Activated naive CD8-positive, alpha-beta T cell treated with anti-CD3 and anti-CD28 coated beads, Interleukin-2, amount 10 ng/mL, durations not matched to agents 7 days and 5 days (primary cell): ENCODE results near the gene MYO1G. TPM values are rescaled to one million over a fixed set of nuclear protein-coding genes. Genes with fewer than 3 reads are reported as not detected.

Experiments
- ATAC-seq: fragments of 150-1000 bp; cut with Tn5 transposase; one replicate; pipeline ENCODE4 v1.10.0; 2021; ENCODE audit warnings: low read depth, moderate library complexity
- POLR2A ChIA-PET: fragments of 350-600 bp; sonication (Branson Sonifier 250); formaldehyde crosslinking; loops from one replicate; lab custom pipeline; 2021; ENCODE audit warnings: antibody characterized with exemption; lab: Charles Lee
- DNase-seq: peaks from one replicate; pipeline ENCODE4 v3.0.0; 2021
- H3K27ac Mint-ChIP-seq: one replicate; pipeline ENCODE4 v1.8.0; 2022; ENCODE audit warnings: mild to moderate bottlenecking, mixed read lengths
- H3K27me3 Mint-ChIP-seq: one replicate; pipeline ENCODE4 v1.8.0; 2022; ENCODE audit warnings: mild to moderate bottlenecking, moderate library complexity, mixed read lengths
- H3K36me3 Mint-ChIP-seq: one replicate; pipeline ENCODE4 v1.8.0; 2021; ENCODE audit warnings: mild to moderate bottlenecking, mixed read lengths
- H3K4me1 Mint-ChIP-seq: one replicate; pipeline ENCODE4 v1.8.0; 2021; ENCODE audit warnings: mixed read lengths
- H3K4me3 Mint-ChIP-seq: one replicate; pipeline ENCODE4 v1.8.0; 2022; ENCODE audit warnings: mild to moderate bottlenecking, moderate library complexity, mixed read lengths
- H3K9me3 Mint-ChIP-seq: one replicate; pipeline ENCODE4 v1.8.0; 2021; ENCODE audit warnings: mixed read lengths
- total RNA-seq, 2 experiments: library from RNA; stranded (reverse); gene quantifications; one replicate each; pipeline ENCODE4 v1.2.3, GENCODE V29; 2021

MYO1G gene
- total RNA-seq, 2 experiments from 2014 or later, result 382 to 403 TPM

DNA sequence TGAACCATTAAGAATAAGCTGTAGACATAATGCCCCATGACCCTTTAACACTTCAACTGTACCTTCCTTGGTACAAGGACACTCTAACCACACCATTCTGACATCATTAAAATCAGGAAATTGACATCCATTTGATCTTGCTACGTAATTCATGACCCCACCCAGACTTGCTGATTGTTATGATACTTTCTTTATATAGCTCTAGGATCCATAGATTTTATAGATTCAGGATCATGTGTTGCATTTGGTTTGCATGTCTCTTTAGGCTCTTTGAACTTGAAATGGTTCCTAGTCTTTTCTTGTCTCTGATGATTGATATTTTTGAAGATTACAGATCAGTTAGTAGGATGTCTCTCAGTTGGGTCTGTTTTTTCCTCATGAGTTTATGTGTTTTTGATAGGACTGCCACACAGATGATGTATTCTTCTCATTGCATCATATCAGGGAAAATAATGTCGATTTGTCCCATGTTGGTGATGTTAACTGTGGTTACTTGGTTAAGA, 34.7 kb upstream of the MYO1G start:
- no peak overlapping the region for H3K27ac Mint-ChIP-seq
- ATAC-seq (no peak), DNase-seq (no peak)
- POLR2A ChIA-PET, result interaction anchor here (1.6 kb wide), 1 partner anchor 14 kb away, joined by 5 read pairs; no protein-coding TSS in a partner anchor
- H3K9me3 Mint-ChIP-seq, result no peaks in the 10 kb centered on the region
- no peak overlapping the region for H3K4me3 Mint-ChIP-seq
- H3K27me3 Mint-ChIP-seq, result no peaks in the 10 kb centered on the region
- H3K4me1 Mint-ChIP-seq, result peaks cover 24% of the 10 kb centered on the region
- peaks cover 41% of the 10 kb centered on the region for H3K36me3 Mint-ChIP-seq

GRCh38 chr7:45007571-45008328, 28.9 kb upstream of the MYO1G start:
- ATAC-seq (peak; percentile 75), DNase-seq (peak; percentile 47)
- H3K27me3 Mint-ChIP-seq, result no peaks in the 10 kb centered on the region
- H3K4me3 Mint-ChIP-seq, result peak overlapping the region; percentile 38
- H3K9me3 Mint-ChIP-seq, result no peaks in the 10 kb centered on the region
- peaks cover 41% of the 10 kb centered on the region for H3K36me3 Mint-ChIP-seq
- peak overlapping the region; percentile 70 for H3K27ac Mint-ChIP-seq
- POLR2A ChIA-PET, result interaction anchor here (0.6 to 2.2 kb wide), 10 partner anchors 14 to 516 kb away, joined by 3 to 16 read pairs (median 4); partner anchors contain the start of genes MYO1G and TBRG4
- peaks cover 38% of the 10 kb centered on the region for H3K4me1 Mint-ChIP-seq

GRCh38 chr7:45007106-45007505, 28.3 kb upstream of the MYO1G start:
- ATAC-seq, result no peak
- no peak overlapping the region for H3K4me3 Mint-ChIP-seq

GRCh38 chr7:45003789-45004188, 25.0 kb upstream of the MYO1G start:
- DNase-seq (no peak), ATAC-seq (no peak)
- Mint-ChIP-seq H3K4me3 (no peak overlapping the region), H3K4me1 (peaks cover 45% of the 10 kb centered on the region), H3K27me3 (no peaks in the 10 kb centered on the region), H3K27ac (no peak overlapping the region), H3K36me3 (peaks cover 28% of the 10 kb centered on the region), H3K9me3 (no peaks in the 10 kb centered on the region)
- POLR2A ChIA-PET, result interaction anchor here (1.5 to 4.6 kb wide), 3 partner anchors 22 to 107 kb away, joined by 4 to 28 read pairs (median 4); partner anchors contain the start of gene TBRG4

More at GRCh38 chr7:45007106-45007505, 28.3 kb upstream of the MYO1G start:
- Mint-ChIP-seq H3K27ac (peak overlapping the region; percentile 43), H3K9me3 (no peaks in the 10 kb centered on the region), H3K36me3 (peaks cover 35% of the 10 kb centered on the region), H3K4me1 (peaks cover 39% of the 10 kb centered on the region), H3K27me3 (no peaks in the 10 kb centered on the region)
- POLR2A ChIA-PET, result interaction anchor here (0.6 to 2.2 kb wide), 6 partner anchors 15 to 33 kb away, joined by 3 to 16 read pairs (median 4); partner anchors contain the start of gene MYO1G
- no peak for DNase-seq

- DNase-seq, result no peak
- ATAC-seq, result no peak
- Mint-ChIP-seq H3K27me3 (no peaks in the 10 kb centered on the region), H3K27ac (peak overlapping the region; percentile 89), H3K4me1 (peaks cover 38% of the 10 kb centered on the region), H3K4me3 (peak overlapping the region; percentile 93), H3K36me3 (peaks cover 18% of the 10 kb centered on the region), H3K9me3 (no peaks in the 10 kb centered on the region)
- POLR2A ChIA-PET, result interaction anchor here (0.5 to 7.8 kb wide), 15 partner anchors 10 to 420 kb away, joined by 3 to 202 read pairs (median 6); partner anchors contain the start of genes H2AZ2, MYO1G, PURB and TBRG4
Observed at GRCh38 chr7:45001826-45002225, 23.0 kb upstream of the MYO1G start.

DNA sequence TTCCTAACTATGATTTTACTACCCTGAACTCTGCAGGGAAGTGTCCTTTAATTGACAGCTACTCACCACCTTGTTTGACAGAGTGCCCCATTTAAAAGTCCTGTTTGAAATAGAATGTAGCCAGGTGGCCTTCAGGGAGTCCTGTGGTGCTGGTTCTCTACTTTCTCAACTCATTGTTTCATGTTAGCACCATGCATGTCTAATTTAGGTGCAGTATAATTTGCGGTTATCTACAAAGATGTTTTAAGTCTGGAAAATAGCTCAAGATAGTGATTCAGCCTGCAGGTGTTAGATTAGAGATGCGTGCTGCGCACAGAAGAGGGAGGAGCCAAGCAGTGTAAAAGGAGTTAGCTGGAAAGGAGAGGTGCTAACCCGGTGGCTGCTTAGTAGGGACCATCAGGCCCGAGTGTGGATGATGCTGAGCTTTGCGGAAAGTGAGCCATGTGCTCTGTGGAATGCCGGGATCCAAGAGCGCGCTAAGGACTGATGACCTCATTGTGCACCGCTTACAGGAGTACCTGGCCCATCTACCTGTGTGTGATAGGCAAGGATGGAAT, 22.4 kb upstream of the MYO1G start:
- H3K4me1 Mint-ChIP-seq, result peaks cover 34% of the 10 kb centered on the region
- POLR2A ChIA-PET, result interaction anchor here (0.5 to 7.8 kb wide), 16 partner anchors 10 to 419 kb away, joined by 3 to 202 read pairs (median 6); partner anchors contain the start of genes H2AZ2, MYO1G, PURB and TBRG4
- peak overlapping the region; percentile 93 for H3K4me3 Mint-ChIP-seq
- ATAC-seq (peak; percentile 7), DNase-seq (no peak)
- H3K27ac Mint-ChIP-seq, result peak overlapping the region; percentile 89
- H3K36me3 Mint-ChIP-seq, result peaks cover 14% of the 10 kb centered on the region
- H3K27me3 Mint-ChIP-seq, result no peaks in the 10 kb centered on the region
- no peaks in the 10 kb centered on the region for H3K9me3 Mint-ChIP-seq

- no peak for ATAC-seq
- Mint-ChIP-seq H3K4me3 (peak within 1 kb of the TSS; percentile 93), H3K9me3 (no peaks in the 10 kb centered on the region), H3K27ac (peak within 1 kb of the TSS; percentile 92), H3K27me3 (no peaks in the 10 kb centered on the region), H3K4me1 (peaks cover 35% of the 10 kb centered on the region), H3K36me3 (peaks cover 10% of the 10 kb centered on the region)
- POLR2A ChIA-PET, result interaction anchor here (1.0 to 7.8 kb wide), 17 partner anchors 9 to 418 kb away, joined by 3 to 202 read pairs (median 6); partner anchors contain the start of genes H2AZ2, MYO1G, PURB and TBRG4
- DNase-seq, result no peak
Observed at GRCh38 chr7:45000093-45001032, 21.5 kb upstream of the MYO1G start, which contains the start of gene CCM2. TSS of gene CCM2 (plus strand) at chr7:45000201. CDS start at chr7:45000334, 133 bp downstream.

DNA sequence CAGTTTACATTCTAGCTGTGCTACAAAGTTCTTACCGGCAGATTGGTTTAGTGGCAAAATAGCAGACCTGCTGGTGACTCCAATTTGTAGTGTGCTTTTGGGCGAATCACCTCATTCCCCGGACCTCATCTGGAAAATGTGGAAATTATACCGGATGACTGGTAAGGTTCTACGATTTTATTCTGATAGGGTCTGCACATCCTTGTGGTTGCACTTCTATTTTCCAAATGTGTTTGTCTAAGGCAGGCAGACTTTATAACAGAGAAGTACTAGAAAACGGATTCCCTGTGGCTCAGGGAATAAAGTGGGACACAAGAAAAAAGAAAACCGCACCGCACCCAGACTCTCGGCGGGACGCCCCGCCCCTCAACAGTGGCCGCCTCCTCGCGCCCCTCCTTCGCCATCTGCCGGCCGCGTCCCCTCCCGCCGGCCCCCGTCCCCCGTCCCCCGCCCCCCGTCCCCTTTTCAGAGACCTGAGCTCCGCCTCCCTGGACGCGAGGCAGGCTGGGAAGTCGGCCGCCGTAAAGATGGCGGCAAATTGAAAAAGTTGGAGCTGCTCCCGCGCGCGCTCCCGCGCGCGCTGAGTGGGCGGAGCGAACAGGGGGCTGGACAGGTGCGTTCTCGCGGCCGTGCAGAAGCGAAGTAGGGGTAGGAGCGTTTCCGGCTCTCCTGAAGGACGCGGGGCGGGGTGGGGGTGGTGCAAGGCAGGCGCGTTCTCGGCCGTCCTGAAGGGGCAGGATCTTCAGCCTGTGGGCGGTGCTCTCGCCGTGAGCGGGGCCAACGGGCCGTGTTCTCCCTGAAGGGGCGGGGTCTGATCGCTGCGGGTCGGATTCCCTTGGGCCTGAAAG, 20.7 kb upstream of the MYO1G start:
- Mint-ChIP-seq H3K4me1 (peaks cover 39% of the 10 kb centered on the region), H3K27me3 (no peaks in the 10 kb centered on the region), H3K9me3 (no peaks in the 10 kb centered on the region), H3K4me3 (peak overlapping the region; percentile 84), H3K27ac (peak overlapping the region; percentile 92), H3K36me3 (peaks cover 10% of the 10 kb centered on the region)
- peak; percentile 89 for ATAC-seq
- peak; percentile 98 for DNase-seq
- POLR2A ChIA-PET, result interaction anchor here (0.6 to 7.8 kb wide), 12 partner anchors 11 to 598 kb away, joined by 3 to 202 read pairs (median 5); partner anchors contain the start of genes H2AZ2, MYO1G and TBRG4

DNA sequence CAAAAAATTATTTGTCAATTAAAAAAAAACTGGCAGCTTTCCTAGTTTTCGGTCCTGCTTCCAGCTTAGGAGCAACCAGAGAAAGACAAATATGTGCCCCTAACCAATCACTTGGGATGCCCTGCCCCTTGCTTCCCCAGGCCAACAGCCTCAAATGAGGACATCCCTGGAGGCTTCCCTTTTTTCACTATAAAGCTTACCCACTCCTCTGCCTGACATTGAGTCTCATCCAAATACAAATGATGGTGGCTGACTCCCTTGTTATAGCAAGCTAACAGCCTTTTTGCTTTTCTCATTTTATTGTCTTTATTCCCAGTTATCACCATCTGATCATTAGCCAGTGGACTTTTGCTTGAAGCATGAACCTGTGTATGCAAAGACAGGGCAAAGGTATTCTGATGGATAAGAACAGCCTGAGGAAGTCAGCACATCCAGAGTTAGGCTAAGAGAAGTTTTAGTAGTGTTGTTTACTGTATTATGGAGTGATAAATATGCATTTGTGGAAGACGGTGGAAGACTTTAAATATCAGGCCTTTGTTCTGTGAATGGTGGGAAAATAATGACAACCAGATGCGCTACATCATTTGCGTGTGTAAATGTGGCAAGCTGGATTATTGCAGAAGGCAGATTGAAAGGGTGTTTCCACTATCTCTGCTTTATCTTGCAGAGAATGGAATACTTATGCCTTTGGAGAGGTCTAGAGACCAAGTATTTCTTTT, 19.5 kb upstream of the MYO1G start:
- no peak for DNase-seq
- H3K4me1 Mint-ChIP-seq, result peaks cover 40% of the 10 kb centered on the region
- ATAC-seq, result no peak
- H3K36me3 Mint-ChIP-seq, result peaks cover 6% of the 10 kb centered on the region
- H3K9me3 Mint-ChIP-seq, result no peaks in the 10 kb centered on the region
- no peaks in the 10 kb centered on the region for H3K27me3 Mint-ChIP-seq
- POLR2A ChIA-PET, result interaction anchor here (0.6 to 7.8 kb wide), 10 partner anchors 9 to 150 kb away, joined by 3 to 202 read pairs (median 5); partner anchors contain the start of genes H2AZ2 and MYO1G
- peak overlapping the region; percentile 92 for H3K27ac Mint-ChIP-seq
- H3K4me3 Mint-ChIP-seq, result peak overlapping the region; percentile 84

DNA sequence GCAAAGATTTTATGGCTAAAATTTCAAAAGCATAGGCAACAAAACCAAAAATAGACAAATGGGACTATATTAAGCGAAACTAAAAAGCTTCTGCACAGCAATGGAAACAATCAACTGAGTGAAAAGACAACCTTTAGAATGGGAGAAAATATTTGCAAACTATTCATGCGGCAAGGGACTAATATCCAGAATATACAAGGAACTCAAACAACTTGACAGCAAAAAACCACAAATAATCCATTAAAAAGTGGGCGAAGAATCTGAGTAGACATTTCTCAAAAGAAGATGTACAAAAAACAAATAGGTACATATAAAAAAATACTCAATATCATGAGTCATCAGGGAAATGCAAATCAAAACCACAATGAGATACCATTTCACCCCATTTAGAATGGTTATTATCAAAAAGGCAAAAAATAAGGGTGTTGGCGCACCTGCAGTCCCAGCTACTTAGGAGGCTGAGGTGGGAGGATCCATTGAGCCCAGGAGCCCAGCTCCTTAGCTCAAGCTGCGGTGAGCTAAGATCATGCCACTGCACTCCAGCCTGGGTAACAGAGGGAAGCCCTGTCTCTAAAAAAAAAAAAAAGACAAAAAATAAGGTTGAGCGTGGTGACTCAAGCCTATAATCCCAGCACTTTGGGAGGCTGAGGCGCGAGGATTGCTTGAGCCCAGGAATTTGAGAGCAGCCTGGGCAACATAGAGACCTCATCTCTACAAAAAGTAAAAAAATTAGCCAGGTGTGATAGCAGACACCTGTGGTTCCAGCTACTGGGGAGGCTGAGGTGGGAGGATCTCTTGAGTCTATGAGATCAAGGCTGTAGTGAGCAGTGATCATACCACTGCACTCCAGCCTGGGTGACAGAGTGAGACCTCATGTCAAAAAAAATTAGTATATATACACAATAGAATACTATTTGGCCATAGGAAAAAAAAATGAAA, 17.0 kb upstream of the MYO1G start:
- DNase-seq (no peak), ATAC-seq (no peak)
- no peaks in the 10 kb centered on the region for H3K27me3 Mint-ChIP-seq

More for the DNA sequence above, 17.0 kb upstream of the MYO1G start:
- H3K4me1 Mint-ChIP-seq, result peaks cover 31% of the 10 kb centered on the region
- H3K9me3 Mint-ChIP-seq, result no peaks in the 10 kb centered on the region
- POLR2A ChIA-PET, result interaction anchor here (0.7 to 7.8 kb wide), 5 partner anchors 9 to 147 kb away, joined by 3 to 202 read pairs (median 5); partner anchors contain the start of genes H2AZ2 and MYO1G
- no peaks in the 10 kb centered on the region for H3K36me3 Mint-ChIP-seq
- peak overlapping the region; percentile 58 for H3K4me3 Mint-ChIP-seq
- H3K27ac Mint-ChIP-seq, result peak overlapping the region; percentile 53
